ENCODE results near the gene SSBP3.
A peak's percentile ranks its signal among the peaks of the same experiment; 100 is the strongest.
"Not testable (repeated sequence)": the region's sequence is repeated elsewhere in the genome, so short reads cannot be mapped to it uniquely, and the experiment has no call there.

Gene SSBP3

DNA sequence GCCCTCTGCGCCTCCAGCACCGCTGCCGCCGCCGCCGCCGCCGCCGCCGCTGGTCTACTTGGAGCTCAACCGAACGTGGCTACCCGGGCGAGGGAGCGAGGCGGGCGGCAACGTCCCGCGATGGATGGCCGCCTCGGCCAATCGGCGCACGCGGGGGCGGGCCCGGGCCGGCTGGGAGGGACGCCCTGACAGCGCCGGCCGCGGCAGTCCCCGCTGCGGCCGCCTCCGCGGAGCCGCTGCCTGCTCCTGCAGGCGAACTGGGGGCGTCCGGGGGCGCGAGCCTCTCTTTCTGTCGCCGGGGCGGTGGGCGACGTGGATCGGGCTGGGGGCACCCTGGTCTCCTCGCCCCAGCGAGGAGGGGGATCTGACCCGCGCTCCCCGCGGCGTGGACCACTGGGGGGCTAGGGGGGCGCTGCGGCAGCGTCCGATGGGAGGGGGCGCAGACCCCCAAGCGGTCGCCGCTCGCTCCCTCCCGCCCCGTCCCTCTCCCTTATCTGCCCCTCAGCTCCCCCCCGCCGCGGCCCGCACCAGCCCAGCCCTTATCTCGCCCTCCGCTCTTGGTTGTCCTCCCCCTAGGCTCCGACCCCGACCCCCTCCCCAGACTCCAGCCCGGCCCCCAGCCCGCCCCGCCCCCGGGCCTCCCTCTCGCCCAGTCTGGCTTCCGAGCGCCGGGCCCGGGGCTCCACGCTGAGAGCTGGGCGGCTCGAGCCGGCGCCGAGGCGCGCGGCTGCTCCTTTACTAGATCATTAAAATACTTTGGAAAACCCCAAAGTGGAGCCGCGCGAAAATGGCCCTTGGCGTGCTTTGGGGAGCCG is at the start of gene SSBP3:
SSBP3 (minus strand) TSS at position 56 of the 815 bp plus-strand sequence.
- Histone ChIP-seq H3K9ac (ENCODE audit: low read length in 2 of 2) (peak within 1 kb of the TSS; percentile 60 to 64), H3K9me3 (ENCODE audit: control insufficient read depth in 2 of 2, low read length in 2 of 2) (no peaks in the 10 kb centered on the region), H3K27me3 (ENCODE audit: control insufficient read depth in 1 of 2, insufficient read depth in 2 of 2, low read length in 2 of 2) (no peaks in the 10 kb centered on the region), H3K4me3 (ENCODE audit: low read length in 2 of 2) (peak within 1 kb of the TSS; percentile 73 to 86), H3K4me1 (ENCODE audit: control insufficient read depth, insufficient read depth, low read length) (peaks cover 53% of the 10 kb centered on the region), H3K27ac (ENCODE audit: low read length) (peak within 1 kb of the TSS; percentile 95), H3K36me3 (ENCODE audit: control insufficient read depth in 2 of 2, insufficient read depth in 2 of 2, low read length in 2 of 2) (peaks cover 6 to 7% of the 10 kb centered on the region in 2 donors)

DNA sequence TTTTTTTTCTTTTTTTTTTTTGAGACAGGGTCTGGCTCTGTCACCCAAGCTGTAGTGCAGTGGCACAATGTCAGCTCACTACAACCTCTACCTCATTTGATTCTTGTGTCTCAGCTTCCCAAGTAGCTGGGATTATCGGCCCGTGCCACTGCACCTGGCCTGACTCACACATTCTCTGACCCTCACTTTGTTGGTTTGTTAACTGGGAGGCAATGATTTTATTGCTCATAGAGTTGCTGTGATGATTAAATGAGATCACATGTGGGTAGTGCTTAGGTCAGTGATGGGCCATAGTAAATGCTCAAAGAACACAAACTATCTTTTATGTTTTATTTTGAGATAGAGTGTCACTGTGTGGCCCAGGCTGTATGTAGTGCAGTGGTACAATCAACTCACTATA is 47.3 kb upstream of the SSBP3 start:
- H3K9ac ChIP-seq (ENCODE audit: low read length in 2 of 2) = no peak overlapping the region
- H3K27me3 ChIP-seq (ENCODE audit: control insufficient read depth in 1 of 2, insufficient read depth in 2 of 2, low read length in 2 of 2) = no peaks in the 10 kb centered on the region
- no peaks in the 10 kb centered on the region for H3K36me3 ChIP-seq (ENCODE audit: control insufficient read depth in 2 of 2, insufficient read depth in 2 of 2, low read length in 2 of 2)
- no peak overlapping the region for H3K27ac ChIP-seq (ENCODE audit: low read length)
- no peaks in the 10 kb centered on the region for H3K4me1 ChIP-seq (ENCODE audit: control insufficient read depth, insufficient read depth, low read length)
- no peak overlapping the region for H3K4me3 ChIP-seq (ENCODE audit: low read length in 2 of 2)
- peaks cover 0 to 3% of the 10 kb centered on the region in 2 donors for H3K9me3 ChIP-seq (ENCODE audit: control insufficient read depth in 2 of 2, low read length in 2 of 2)

DNA sequence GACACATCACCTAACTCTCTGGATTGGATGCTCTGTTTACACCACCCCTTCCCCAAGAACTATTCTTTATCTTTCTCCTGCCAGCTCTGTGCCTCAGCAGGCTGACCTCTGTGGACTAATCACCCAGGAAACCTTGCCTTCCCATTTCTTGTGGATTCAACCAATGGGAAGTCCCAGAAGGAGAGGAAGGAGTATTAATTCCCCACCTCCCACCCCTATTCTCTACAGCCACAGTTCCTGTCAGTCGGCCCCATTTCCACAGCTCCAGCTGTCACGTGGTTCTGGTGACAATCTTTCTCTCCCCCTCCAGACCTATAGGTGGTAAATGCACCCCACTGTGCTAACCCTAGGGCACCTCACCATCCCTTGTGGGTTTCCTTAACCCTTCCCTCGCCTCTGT is 46.8 kb upstream of the SSBP3 start:
- Histone ChIP-seq H3K36me3 (ENCODE audit: control insufficient read depth in 2 of 2, insufficient read depth in 2 of 2, low read length in 2 of 2) (no peaks in the 10 kb centered on the region), H3K27ac (ENCODE audit: low read length) (no peak overlapping the region), H3K4me3 (ENCODE audit: low read length in 2 of 2) (no peak overlapping the region), H3K4me1 (ENCODE audit: control insufficient read depth, insufficient read depth, low read length) (no peaks in the 10 kb centered on the region), H3K27me3 (ENCODE audit: control insufficient read depth in 1 of 2, insufficient read depth in 2 of 2, low read length in 2 of 2) (no peaks in the 10 kb centered on the region), H3K9me3 (ENCODE audit: control insufficient read depth in 2 of 2, low read length in 2 of 2) (peaks cover 0 to 3% of the 10 kb centered on the region in 2 donors), H3K9ac (ENCODE audit: low read length in 2 of 2) (no peak overlapping the region)

DNA sequence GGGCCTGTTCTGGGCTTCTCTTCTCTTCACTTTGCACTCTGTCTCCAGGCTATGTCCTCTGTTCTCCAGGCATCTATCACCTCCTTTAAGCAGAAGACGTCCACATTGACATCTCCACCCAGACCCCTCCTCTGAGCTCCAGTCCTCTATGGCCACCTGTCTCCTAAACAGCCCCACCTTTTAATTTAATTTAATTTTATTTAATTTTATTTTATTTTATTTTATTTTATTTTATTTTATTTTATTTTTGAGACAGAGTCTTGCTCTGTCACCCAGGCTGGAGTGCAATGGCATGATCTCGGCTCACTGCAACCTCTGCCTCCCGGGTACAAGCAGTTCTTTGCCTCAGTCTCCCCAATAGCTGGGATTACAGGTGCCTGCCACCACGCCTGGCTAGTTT is 43.2 kb upstream of the SSBP3 start:
- not testable (repeated sequence) for H3K9ac ChIP-seq (ENCODE audit: low read length in 2 of 2); H3K27me3 ChIP-seq (ENCODE audit: control insufficient read depth in 1 of 2, insufficient read depth in 2 of 2, low read length in 2 of 2); H3K9me3 ChIP-seq (ENCODE audit: control insufficient read depth in 2 of 2, low read length in 2 of 2); H3K4me1 ChIP-seq (ENCODE audit: control insufficient read depth, insufficient read depth, low read length); H3K36me3 ChIP-seq (ENCODE audit: control insufficient read depth in 2 of 2, insufficient read depth in 2 of 2, low read length in 2 of 2); H3K4me3 ChIP-seq (ENCODE audit: low read length in 2 of 2); H3K27ac ChIP-seq (ENCODE audit: low read length)

DNA sequence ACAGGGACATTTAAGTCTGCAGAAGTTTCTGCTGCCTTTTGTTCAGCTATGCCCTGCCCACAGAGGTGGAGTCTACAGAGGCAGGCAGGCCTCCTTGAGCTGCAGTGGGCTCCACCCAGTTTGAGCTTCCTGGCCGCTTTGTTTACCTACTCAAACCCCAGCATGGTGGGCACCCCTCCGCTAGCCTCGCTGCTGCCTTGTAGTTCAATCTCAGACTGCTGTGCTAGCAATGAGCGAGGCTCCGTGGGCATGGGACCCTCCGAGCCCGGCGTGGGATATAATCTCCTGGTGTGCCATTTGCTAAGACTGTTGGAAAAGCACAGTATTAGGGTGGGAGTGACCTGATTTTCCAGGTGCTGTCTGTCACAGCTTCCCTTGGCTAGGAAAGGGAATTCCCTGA is 42.6 kb upstream of the SSBP3 start:
- not testable (repeated sequence) for H3K9me3 ChIP-seq (ENCODE audit: control insufficient read depth in 2 of 2, low read length in 2 of 2); H3K4me3 ChIP-seq (ENCODE audit: low read length in 2 of 2); H3K9ac ChIP-seq (ENCODE audit: low read length in 2 of 2); H3K4me1 ChIP-seq (ENCODE audit: control insufficient read depth, insufficient read depth, low read length); H3K36me3 ChIP-seq (ENCODE audit: control insufficient read depth in 2 of 2, insufficient read depth in 2 of 2, low read length in 2 of 2); H3K27me3 ChIP-seq (ENCODE audit: control insufficient read depth in 1 of 2, insufficient read depth in 2 of 2, low read length in 2 of 2); H3K27ac ChIP-seq (ENCODE audit: low read length)

DNA sequence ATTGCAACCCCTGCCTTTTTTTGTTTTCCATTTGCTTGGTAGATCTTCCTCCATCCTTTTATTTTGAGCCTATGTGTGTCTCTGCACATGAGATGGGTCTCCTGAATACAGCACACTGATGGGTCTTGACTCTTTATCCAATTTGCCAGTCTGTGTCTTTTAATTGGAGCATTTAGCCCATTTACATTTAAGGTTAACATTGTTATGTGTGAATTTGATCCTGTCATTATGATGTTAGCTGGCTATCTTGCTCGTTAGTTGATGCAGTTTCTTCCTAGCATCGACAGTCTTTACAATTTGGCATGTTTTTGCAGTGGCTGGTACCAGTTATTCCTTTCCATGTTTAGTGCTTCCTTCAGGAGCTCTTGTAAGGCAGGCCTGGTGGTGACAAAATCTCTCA is 40.9 kb upstream of the SSBP3 start:
- not testable (repeated sequence) for H3K9ac ChIP-seq (ENCODE audit: low read length in 2 of 2); H3K4me1 ChIP-seq (ENCODE audit: control insufficient read depth, insufficient read depth, low read length); H3K27ac ChIP-seq (ENCODE audit: low read length); H3K27me3 ChIP-seq (ENCODE audit: control insufficient read depth in 1 of 2, insufficient read depth in 2 of 2, low read length in 2 of 2); H3K9me3 ChIP-seq (ENCODE audit: control insufficient read depth in 2 of 2, low read length in 2 of 2); H3K36me3 ChIP-seq (ENCODE audit: control insufficient read depth in 2 of 2, insufficient read depth in 2 of 2, low read length in 2 of 2); H3K4me3 ChIP-seq (ENCODE audit: low read length in 2 of 2)

DNA sequence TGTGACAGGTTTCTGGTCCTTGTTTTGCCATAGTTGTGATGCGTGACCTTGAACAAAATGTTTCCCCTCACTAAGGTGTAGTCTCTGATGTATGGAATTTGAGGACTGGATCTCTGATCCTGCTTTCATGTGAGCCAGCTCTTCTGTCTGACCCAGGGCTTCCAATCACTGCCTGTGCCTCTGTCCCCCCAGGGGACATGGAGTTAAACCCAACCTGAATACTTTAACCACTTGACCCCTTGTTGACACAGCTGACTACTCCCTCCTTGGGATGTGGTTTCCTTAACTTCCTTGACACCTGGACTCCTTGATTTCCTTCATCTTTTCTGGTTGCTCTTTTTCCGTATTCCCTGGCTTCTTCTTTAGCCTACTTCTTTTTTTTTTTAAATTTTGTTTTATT is 36.0 kb upstream of the SSBP3 start:
- Histone ChIP-seq H3K36me3 (ENCODE audit: control insufficient read depth in 2 of 2, insufficient read depth in 2 of 2, low read length in 2 of 2) (no peaks in the 10 kb centered on the region), H3K4me1 (ENCODE audit: control insufficient read depth, insufficient read depth, low read length) (no peaks in the 10 kb centered on the region), H3K27me3 (ENCODE audit: control insufficient read depth in 1 of 2, insufficient read depth in 2 of 2, low read length in 2 of 2) (no peaks in the 10 kb centered on the region), H3K9me3 (ENCODE audit: control insufficient read depth in 2 of 2, low read length in 2 of 2) (no peaks in the 10 kb centered on the region), H3K27ac (ENCODE audit: low read length) (no peak overlapping the region), H3K4me3 (ENCODE audit: low read length in 2 of 2) (no peak overlapping the region), H3K9ac (ENCODE audit: low read length in 2 of 2) (no peak overlapping the region)

DNA sequence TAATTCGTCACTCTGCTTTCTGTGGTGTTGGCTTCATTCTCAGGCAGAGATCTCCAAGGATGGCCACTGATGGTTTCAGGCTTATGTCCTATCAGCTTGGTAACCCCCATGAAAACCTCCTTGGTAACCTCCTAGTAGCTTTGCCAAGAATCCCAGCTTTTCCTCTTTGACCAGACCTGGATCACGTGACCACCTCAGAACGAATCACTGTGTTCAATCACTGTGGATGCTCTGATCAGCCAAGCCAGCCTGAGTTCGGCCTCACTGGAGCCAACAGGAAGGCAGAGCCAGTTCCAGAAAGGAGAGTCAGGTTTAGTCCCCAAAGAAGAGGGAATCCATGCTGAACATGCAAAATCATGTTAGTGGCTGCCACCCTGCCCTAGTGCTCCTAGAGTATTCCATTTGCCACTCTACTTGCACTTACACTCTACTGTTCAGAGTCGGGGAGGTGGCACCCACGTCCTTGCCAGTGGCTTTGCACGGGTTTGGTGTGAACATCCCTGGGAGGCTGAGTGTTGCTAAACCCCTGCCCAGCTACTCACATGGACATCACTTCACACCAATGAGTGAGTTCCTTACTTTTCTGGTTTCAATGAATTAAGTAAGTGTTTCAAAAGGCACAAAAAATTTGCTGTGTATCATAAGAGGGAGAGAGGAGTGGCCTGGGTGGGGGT is 33.5 kb upstream of the SSBP3 start:
- Histone ChIP-seq H3K9me3 (ENCODE audit: control insufficient read depth in 2 of 2, low read length in 2 of 2) (no peaks in the 10 kb centered on the region), H3K36me3 (ENCODE audit: control insufficient read depth in 2 of 2, insufficient read depth in 2 of 2, low read length in 2 of 2) (no peaks in the 10 kb centered on the region), H3K27ac (ENCODE audit: low read length) (no peak overlapping the region), H3K9ac (ENCODE audit: low read length in 2 of 2) (no peak overlapping the region), H3K4me3 (ENCODE audit: low read length in 2 of 2) (no peak overlapping the region), H3K4me1 (ENCODE audit: control insufficient read depth, insufficient read depth, low read length) (no peaks in the 10 kb centered on the region), H3K27me3 (ENCODE audit: control insufficient read depth in 1 of 2, insufficient read depth in 2 of 2, low read length in 2 of 2) (no peaks in the 10 kb centered on the region)

DNA sequence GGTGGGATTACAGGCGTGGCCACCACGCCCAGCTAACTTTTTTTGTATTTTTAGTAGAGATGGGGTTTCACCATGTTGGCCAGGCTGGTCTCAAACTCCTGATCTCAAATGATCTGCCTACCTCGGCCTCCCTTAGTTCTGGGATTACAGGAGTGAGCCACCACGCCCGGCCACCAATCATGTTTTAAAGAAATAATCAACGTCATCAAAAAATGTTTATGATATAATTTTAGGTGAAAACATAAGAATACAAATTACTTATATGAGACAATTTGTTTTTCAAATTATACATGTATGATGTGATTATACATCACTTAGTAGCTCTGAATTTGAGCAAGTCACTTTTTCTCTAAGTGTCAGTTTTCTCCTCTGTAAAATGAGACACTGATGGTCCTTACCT is 31.6 kb upstream of the SSBP3 start:
- Histone ChIP-seq H3K9ac (ENCODE audit: low read length in 2 of 2) (no peak overlapping the region), H3K27ac (ENCODE audit: low read length) (no peak overlapping the region), H3K27me3 (ENCODE audit: control insufficient read depth in 1 of 2, insufficient read depth in 2 of 2, low read length in 2 of 2) (no peaks in the 10 kb centered on the region), H3K9me3 (ENCODE audit: control insufficient read depth in 2 of 2, low read length in 2 of 2) (no peaks in the 10 kb centered on the region), H3K4me1 (ENCODE audit: control insufficient read depth, insufficient read depth, low read length) (no peaks in the 10 kb centered on the region), H3K4me3 (ENCODE audit: low read length in 2 of 2) (no peak overlapping the region), H3K36me3 (ENCODE audit: control insufficient read depth in 2 of 2, insufficient read depth in 2 of 2, low read length in 2 of 2) (no peaks in the 10 kb centered on the region)

DNA sequence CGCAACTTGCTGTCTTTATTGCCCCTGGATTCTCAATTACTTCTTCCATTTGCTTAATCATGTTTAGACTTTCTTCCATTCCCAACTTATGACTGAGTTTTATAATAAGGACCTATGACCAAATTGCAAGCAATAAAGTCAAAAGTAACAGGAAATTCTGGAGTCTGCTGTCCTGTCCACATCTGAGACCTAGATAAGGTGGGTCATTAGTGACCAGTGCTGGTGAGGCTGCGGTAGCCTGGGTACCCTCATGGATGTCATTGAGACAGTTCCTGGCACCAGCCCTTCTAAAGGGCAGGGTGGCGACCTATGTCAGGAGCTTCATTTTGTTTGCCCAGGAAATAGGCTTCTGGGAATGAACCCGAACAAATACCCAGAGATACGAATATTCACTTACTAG is 30.6 kb upstream of the SSBP3 start:
- H3K4me3 ChIP-seq (ENCODE audit: low read length in 2 of 2) = no peak overlapping the region

DNA sequence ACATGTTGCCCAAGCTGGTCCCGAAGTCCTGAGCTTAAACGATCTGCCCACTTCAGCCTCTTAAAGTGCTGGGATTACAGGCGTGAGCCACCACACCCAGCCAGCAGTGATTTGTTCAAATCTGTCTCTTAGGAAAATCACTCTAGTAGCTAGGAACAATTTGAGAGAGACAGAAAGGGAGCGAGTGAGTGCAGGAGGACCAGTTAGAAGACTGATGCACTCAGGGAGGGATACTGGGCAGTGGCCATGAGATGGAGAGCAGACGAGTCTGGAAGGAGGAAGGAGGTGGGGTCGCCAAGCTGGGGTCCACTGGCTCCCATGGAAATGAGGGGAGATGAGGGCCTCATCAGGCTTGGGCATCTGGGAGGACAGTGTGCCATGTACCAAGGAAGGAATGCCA is 23.6 kb upstream of the SSBP3 start:
- Histone ChIP-seq H3K36me3 (ENCODE audit: control insufficient read depth in 2 of 2, insufficient read depth in 2 of 2, low read length in 2 of 2) (no peaks in the 10 kb centered on the region), H3K27me3 (ENCODE audit: control insufficient read depth in 1 of 2, insufficient read depth in 2 of 2, low read length in 2 of 2) (no peaks in the 10 kb centered on the region), H3K9ac (ENCODE audit: low read length in 2 of 2) (no peak overlapping the region), H3K4me1 (ENCODE audit: control insufficient read depth, insufficient read depth, low read length) (no peaks in the 10 kb centered on the region), H3K4me3 (ENCODE audit: low read length in 2 of 2) (no peak overlapping the region), H3K27ac (ENCODE audit: low read length) (no peak overlapping the region), H3K9me3 (ENCODE audit: control insufficient read depth in 2 of 2, low read length in 2 of 2) (no peaks in the 10 kb centered on the region)

More for the DNA sequence above, 30.6 kb upstream of the SSBP3 start:
- H3K9ac ChIP-seq (ENCODE audit: low read length in 2 of 2) = no peak overlapping the region
- no peaks in the 10 kb centered on the region for H3K4me1 ChIP-seq (ENCODE audit: control insufficient read depth, insufficient read depth, low read length)
- H3K36me3 ChIP-seq (ENCODE audit: control insufficient read depth in 2 of 2, insufficient read depth in 2 of 2, low read length in 2 of 2) = no peaks in the 10 kb centered on the region
- H3K9me3 ChIP-seq (ENCODE audit: control insufficient read depth in 2 of 2, low read length in 2 of 2) = no peaks in the 10 kb centered on the region
- no peaks in the 10 kb centered on the region for H3K27me3 ChIP-seq (ENCODE audit: control insufficient read depth in 1 of 2, insufficient read depth in 2 of 2, low read length in 2 of 2)
- no peak overlapping the region for H3K27ac ChIP-seq (ENCODE audit: low read length)

All from stomach smooth muscle (tissue), 2 donors.